Measurements from ENCODE around the gene PI4KB.

PI4KB gene

GRCh38 chr1:151326619-151327222 is 495 bp downstream of the PI4KB start:
- ATAC-seq (peak; percentile 66), DNase-seq (ENCODE audit: low spot score in 2 of 2) (no peak)
- Mint-ChIP-seq H3K36me3 (peaks cover 52% of the 10 kb centered on the region), H3K4me1 (peaks cover 39% of the 10 kb centered on the region), H3K27ac (peak overlapping the region; percentile 96), H3K4me3 (peak overlapping the region; percentile 88), H3K9me3 (no peaks in the 10 kb centered on the region)

- DNase-seq (ENCODE audit: low spot score in 2 of 2) (no peak), ATAC-seq (no peak)
- H3K36me3 Mint-ChIP-seq: peaks cover 61% of the 10 kb centered on the region
- H3K27ac Mint-ChIP-seq: peak overlapping the region; percentile 96
- peaks cover 42% of the 10 kb centered on the region for H3K4me1 Mint-ChIP-seq
- H3K4me3 Mint-ChIP-seq: peak overlapping the region; percentile 88
- no peaks in the 10 kb centered on the region for H3K9me3 Mint-ChIP-seq
These were observed 1.4 kb downstream of the PI4KB start for GRCh38 chr1:151325646-151326429.

DNA sequence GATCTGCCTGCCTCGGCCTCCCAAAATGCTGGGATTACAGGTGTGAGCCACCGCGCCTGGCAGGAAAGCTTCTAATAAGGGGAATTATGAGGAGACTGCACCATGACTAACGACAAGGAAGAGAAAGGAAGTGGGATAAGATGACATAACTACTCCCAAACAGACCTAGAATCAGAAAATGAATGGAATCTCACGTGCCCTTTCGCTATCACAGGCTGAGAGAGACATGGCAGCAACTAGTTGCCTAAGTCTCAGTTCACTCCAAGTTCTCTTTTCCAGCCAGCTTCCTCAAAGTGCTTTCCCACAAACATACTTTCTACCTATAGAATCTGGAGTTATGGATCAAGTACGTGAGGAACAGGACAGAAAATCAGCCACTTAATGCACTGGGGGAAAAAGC is 2.0 kb downstream of the PI4KB start:
- Mint-ChIP-seq H3K4me1 (peaks cover 48% of the 10 kb centered on the region), H3K9me3 (no peaks in the 10 kb centered on the region), H3K36me3 (peaks cover 67% of the 10 kb centered on the region), H3K27ac (peak overlapping the region; percentile 96), H3K4me3 (peak overlapping the region; percentile 88)
- DNase-seq (ENCODE audit: low spot score in 2 of 2): no peak
- no peak for ATAC-seq

- Mint-ChIP-seq H3K4me3 (no peak overlapping the region), H3K4me1 (peaks cover 50% of the 10 kb centered on the region), H3K27ac (peak overlapping the region; percentile 96), H3K36me3 (peaks cover 74% of the 10 kb centered on the region), H3K9me3 (no peaks in the 10 kb centered on the region)
- no peak for DNase-seq (ENCODE audit: low spot score in 2 of 2)
- no peak for ATAC-seq
These were observed 2.8 kb downstream of the PI4KB start for GRCh38 chr1:151324390-151324930.

DNA sequence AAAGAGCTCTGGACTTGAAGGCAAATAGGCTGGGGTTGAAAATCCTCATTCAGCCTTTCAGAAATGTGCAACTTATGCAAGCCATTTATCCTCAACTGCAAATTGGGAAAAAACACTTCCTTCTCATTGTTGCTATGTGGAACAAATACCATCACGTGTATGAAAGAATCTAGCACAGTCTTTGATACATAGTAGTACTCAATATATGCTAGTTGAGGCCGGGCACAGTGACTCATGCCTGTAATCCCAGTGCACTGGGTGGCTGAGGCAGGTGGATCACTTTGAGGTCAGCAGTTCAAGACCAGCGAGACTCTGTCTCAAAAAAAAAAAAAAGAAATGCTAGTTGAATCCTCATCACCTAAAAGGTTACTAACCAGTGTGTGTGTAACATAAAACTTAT is 8.2 kb downstream of the PI4KB start:
- H3K27ac Mint-ChIP-seq: no peak overlapping the region
- ATAC-seq (peak; percentile 57), DNase-seq (ENCODE audit: low spot score in 2 of 2) (no peak)
- H3K4me3 Mint-ChIP-seq: no peak overlapping the region
- peaks cover 95% of the 10 kb centered on the region for H3K36me3 Mint-ChIP-seq
- H3K4me1 Mint-ChIP-seq: peaks cover 29% of the 10 kb centered on the region
- H3K9me3 Mint-ChIP-seq: no peaks in the 10 kb centered on the region

DNA sequence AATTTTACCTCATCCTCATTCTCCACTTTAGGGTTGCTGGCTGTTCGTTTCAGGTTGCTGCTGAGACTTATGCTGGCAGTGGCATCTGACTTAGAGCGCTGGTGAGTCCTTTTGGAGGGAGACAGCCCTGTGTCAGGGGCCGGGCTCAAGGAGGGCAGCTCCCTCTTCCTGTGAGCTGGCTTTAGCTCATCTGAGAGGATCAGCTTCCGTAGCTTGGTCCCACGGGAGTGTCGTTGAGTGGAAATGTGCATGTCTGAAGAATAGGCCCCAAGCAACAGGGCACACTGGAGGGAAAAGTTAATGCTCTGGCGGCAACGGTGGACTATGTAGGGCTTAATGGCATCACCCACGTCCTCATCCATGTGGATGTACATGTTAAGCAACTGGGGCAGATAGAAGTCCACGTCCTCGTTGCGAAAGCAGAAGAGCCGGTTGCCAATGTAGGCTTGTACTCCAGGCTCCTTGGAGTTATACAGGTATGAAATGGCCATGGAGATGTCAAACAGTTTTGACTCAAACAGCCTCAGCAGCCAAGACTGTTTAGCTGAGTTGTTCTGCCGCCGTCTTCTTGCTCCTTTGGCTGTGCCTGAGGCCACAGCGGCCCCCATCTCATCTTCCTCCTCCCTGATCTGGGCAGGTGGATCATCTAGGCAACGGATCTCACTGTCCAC is 11.5 kb downstream of the PI4KB start:
- Mint-ChIP-seq H3K27ac (peak overlapping the region; percentile 98), H3K9me3 (no peaks in the 10 kb centered on the region), H3K4me1 (peaks cover 52% of the 10 kb centered on the region), H3K36me3 (peaks cover 95% of the 10 kb centered on the region), H3K4me3 (no peak overlapping the region)
- ATAC-seq (no peak), DNase-seq (ENCODE audit: low spot score in 2 of 2) (no peak)

DNA sequence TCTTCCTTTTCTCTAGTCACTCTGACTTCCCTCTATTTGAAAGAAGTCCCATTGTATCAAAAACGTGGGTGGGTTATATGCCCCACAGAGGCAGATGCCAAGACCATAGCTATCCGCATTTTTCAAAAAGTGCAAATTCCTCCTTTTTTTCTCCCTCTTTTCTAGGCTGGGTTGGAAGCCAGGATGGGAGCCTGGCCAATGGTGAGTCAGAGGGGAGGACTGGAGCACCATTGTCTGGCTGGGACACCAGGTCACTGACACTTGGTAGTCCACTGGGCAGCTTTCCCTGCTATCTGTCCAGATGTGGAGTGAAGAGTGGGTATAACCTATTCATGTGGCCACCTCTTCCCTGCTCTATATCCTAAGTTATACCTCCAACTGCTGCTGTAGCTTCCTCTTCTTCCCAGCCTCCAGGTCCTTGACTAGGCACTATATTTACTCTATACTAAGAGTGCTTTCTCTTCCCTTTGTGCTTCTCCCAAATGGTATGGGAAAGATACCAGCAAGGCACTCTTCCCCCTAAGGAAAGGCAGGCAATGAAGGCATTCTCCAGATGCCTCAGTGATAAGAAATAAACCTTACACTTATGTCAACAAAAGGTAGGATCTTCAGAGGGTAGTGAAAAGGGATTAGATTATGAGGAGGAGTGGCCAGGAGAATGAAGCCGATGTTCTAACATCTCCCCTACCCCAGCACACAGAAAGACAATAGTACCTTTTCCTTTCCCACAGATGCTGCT is 12.9 kb downstream of the PI4KB start:
- peaks cover 96% of the 10 kb centered on the region for H3K36me3 Mint-ChIP-seq
- no peaks in the 10 kb centered on the region for H3K9me3 Mint-ChIP-seq
- DNase-seq (ENCODE audit: low spot score in 2 of 2) (no peak), ATAC-seq (no peak)
- H3K27ac Mint-ChIP-seq: peak overlapping the region; percentile 98
- H3K4me3 Mint-ChIP-seq: no peak overlapping the region
- H3K4me1 Mint-ChIP-seq: peaks cover 53% of the 10 kb centered on the region

GRCh38 chr1:151313501-151313900 is 13.7 kb downstream of the PI4KB start:
- Mint-ChIP-seq H3K36me3 (peaks cover 97% of the 10 kb centered on the region), H3K9me3 (no peaks in the 10 kb centered on the region), H3K27ac (peak overlapping the region; percentile 98), H3K4me1 (peaks cover 53% of the 10 kb centered on the region), H3K4me3 (no peak overlapping the region)
- ATAC-seq (no peak), DNase-seq (ENCODE audit: low spot score in 2 of 2) (no peak)

- peak overlapping the region; percentile 98 for H3K27ac Mint-ChIP-seq
- peaks cover 53% of the 10 kb centered on the region for H3K4me1 Mint-ChIP-seq
These were observed 14.4 kb downstream of the PI4KB start for GRCh38 chr1:151312826-151313225.

DNA sequence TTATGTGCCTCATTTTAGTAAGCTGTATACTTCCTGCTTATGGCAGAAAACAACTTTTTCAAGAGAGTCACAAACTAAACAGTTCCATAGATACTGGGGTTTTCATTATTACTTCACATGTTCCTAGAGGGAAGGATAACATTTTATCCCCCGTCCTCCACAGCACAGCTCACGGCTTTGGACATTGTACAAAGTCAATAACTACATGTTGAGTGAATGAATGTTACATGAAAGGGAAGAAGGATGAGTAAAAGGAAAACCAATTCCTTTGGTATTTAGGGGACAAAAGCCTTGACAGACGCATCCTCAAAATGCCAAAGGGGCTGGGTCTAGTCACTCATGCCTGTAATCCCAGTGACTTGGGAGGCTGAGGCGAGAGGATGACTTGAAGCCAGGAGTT is 14.8 kb downstream of the PI4KB start:
- Mint-ChIP-seq H3K27ac (peak overlapping the region; percentile 98), H3K4me1 (peaks cover 49% of the 10 kb centered on the region), H3K4me3 (peak overlapping the region; percentile 59), H3K36me3 (peaks cover 97% of the 10 kb centered on the region), H3K9me3 (no peaks in the 10 kb centered on the region)
- ATAC-seq: no peak
- DNase-seq (ENCODE audit: low spot score in 2 of 2): no peak

More at GRCh38 chr1:151312826-151313225, 14.4 kb downstream of the PI4KB start:
- H3K9me3 Mint-ChIP-seq: no peaks in the 10 kb centered on the region
- H3K4me3 Mint-ChIP-seq: no peak overlapping the region
- DNase-seq (ENCODE audit: low spot score in 2 of 2) (no peak), ATAC-seq (no peak)
- H3K36me3 Mint-ChIP-seq: peaks cover 97% of the 10 kb centered on the region

- H3K4me3 Mint-ChIP-seq: peak overlapping the region; percentile 59
These were observed 15.5 kb downstream of the PI4KB start for GRCh38 chr1:151311589-151312331.

DNA sequence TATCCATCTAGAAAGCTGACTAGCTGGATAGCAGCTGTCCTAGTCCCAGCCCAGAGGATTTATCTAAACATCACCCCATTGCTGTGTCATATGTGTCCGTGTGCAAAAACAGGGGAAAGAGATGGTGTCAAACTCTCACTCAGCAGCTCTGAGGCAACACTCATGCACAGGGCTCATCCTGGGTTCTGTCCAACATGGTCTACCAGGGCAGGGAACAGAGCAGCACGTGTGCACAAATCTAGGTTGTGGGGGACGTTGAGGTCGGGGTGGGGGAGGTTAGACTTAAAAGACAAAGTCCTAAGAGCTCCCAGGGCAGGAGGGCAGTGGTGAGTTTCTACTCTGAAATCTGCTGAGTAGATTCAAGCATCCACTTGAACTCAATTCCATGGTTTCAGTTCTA is 16.2 kb downstream of the PI4KB start:
- no peaks in the 10 kb centered on the region for H3K9me3 Mint-ChIP-seq
- no peak for ATAC-seq
- peaks cover 97% of the 10 kb centered on the region for H3K36me3 Mint-ChIP-seq
- DNase-seq (ENCODE audit: low spot score in 2 of 2): no peak
- H3K27ac Mint-ChIP-seq: peak overlapping the region; percentile 98
- peak overlapping the region; percentile 59 for H3K4me3 Mint-ChIP-seq
- H3K4me1 Mint-ChIP-seq: peaks cover 47% of the 10 kb centered on the region

More at GRCh38 chr1:151311589-151312331, 15.5 kb downstream of the PI4KB start:
- H3K9me3 Mint-ChIP-seq: no peaks in the 10 kb centered on the region
- H3K27ac Mint-ChIP-seq: peak overlapping the region; percentile 98
- H3K36me3 Mint-ChIP-seq: peaks cover 97% of the 10 kb centered on the region
- peak; percentile 51 to 80 for DNase-seq (ENCODE audit: low spot score in 2 of 2)
- ATAC-seq: peak; percentile 100
- H3K4me1 Mint-ChIP-seq: peaks cover 47% of the 10 kb centered on the region

DNA sequence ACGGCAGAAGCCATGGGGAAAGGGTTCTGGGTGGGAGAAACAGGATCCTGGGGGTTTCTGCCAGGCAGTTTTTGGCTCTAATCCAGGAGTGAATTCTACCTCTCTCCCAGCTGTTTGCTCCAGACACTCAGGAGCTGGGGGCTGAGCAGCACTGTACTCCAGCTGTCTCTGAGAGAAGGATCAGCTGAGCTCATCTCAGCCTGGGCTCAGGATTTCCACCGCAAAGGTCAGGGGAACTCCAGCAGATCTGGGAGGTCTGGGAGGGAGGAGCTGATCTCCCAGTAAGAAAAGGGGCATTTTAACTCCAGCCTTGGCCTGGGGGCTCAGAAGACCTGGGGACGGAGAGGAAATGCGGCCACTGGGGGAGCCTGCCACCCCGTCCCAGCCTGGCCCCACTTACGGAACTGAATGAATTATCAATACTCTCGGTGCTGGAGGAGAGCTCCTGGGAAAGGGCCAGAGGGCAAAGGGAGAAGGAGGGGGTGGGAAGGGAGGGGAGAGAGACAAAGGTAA is 17.3 kb downstream of the PI4KB start:
- no peak overlapping the region for H3K4me3 Mint-ChIP-seq
- H3K27ac Mint-ChIP-seq: peak overlapping the region; percentile 98
- H3K36me3 Mint-ChIP-seq: peaks cover 97% of the 10 kb centered on the region
- H3K4me1 Mint-ChIP-seq: peaks cover 47% of the 10 kb centered on the region
- no peaks in the 10 kb centered on the region for H3K9me3 Mint-ChIP-seq
- ATAC-seq (no peak), DNase-seq (ENCODE audit: low spot score in 2 of 2) (no peak)
